D721Med (cell line): Measurements from ENCODE around the gene CACNA1G.
A peak's percentile ranks its signal among the peaks of the same experiment; 100 is the strongest.

Experiments used
- DNase-seq: peaks from one replicate; pipeline ENCODE4 v3.0.0; 2011; ENCODE audit warnings: low spot score; ENCODE audit not compliant: insufficient read length
- FAIRE-seq: peaks from 2 replicates; lab custom pipeline; 2011; peaks lifted over from hg19 to GRCh38; lab: Jason Lieb, UNC
- CTCF ChIP-seq: IDR thresholded peaks from 2 replicates; pipeline ENCODE4 v1.5.1; 2012; ENCODE audit warnings: mild to moderate bottlenecking, control low read depth; ENCODE audit not compliant: insufficient read depth; ENCODE audit errors: missing control alignments

CACNA1G gene

GRCh38 chr17:50517504-50518383, 42.8 kb upstream of the CACNA1G start:
- DNase-seq (peak; percentile 5), FAIRE-seq (no peak)
- TF ChIP-seq CTCF: no peak

DNA sequence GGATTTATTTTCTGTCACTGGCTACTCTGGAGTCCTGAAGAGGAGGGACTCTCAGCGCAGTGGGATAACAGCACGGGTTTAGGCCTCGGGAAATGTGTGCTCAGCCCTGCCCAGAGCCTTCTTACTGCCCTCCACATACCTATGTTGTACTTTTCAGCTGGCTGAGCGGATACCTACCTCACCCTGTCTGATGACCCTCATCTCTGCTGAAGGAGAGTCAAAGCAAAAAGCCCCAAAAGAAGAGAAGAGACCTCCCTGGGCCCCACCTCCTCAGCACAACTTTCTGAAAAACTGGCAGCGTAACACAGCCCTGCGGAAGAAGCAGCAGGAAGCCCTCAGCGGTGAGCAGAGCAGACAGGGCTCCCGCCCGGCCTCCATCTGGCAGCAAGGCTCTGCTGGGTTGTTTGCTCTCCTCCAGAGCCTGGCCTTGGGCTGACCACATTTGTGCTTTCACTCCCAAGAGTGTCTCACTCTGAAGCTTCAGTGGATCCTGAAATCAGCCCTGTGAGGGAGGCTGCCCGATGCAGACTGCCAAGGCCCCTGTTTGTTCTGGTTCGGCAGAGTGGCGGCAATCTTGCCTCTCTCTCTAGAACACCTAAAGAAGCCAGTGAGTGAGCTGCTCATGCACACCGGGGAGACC, 42.0 kb upstream of the CACNA1G start:
- TF ChIP-seq CTCF: no peak
- no peak for FAIRE-seq
- no peak for DNase-seq

DNA sequence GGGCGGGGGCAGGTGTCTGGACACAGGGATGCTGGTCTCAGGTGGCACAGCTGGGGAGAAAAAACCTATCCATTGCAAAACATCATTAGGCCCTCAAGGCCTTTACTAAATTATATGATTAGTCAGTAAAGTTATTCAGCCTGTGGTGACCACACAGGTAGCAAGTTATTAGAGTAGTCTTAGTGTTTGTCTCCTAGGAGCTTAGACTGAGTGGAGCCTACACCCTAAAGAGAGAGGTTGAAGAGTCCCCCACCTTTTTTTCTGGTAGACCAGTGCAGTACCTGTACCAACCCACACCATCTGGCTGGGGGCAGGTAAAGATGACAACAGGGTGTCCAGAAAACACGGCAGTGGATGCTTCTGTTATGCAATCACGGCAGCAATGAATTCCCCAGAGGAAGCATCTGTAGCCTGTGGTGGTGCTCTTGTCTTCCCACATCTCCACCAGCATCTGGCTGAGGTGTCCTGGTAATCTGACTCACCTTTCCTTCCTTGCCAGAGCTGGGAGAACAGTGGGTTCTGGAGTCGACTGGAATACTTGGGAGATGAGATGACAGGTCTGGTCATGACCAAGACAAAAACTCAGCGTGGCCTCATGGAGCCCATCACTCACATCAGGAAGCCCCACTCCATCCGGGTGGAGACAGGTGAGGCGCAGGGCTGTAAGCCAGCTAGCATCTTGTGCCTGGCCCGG, 41.2 kb upstream of the CACNA1G start:
- DNase-seq: no peak
- no peak for FAIRE-seq
- no peak for TF ChIP-seq CTCF

- no peak for FAIRE-seq
- TF ChIP-seq CTCF: no peak
Measured at GRCh38 chr17:50520483-50520882, 40.0 kb upstream of the CACNA1G start.

GRCh38 chr17:50521514-50521913, 39.0 kb upstream of the CACNA1G start:
- TF ChIP-seq CTCF: no peak
- no peak for DNase-seq
- FAIRE-seq: no peak

More at GRCh38 chr17:50520483-50520882, 40.0 kb upstream of the CACNA1G start:
- DNase-seq: no peak

- no peak for DNase-seq
- TF ChIP-seq CTCF: no peak
- FAIRE-seq: no peak
Measured at GRCh38 chr17:50522766-50523165, 37.7 kb upstream of the CACNA1G start.

GRCh38 chr17:50523208-50523607, 37.3 kb upstream of the CACNA1G start:
- FAIRE-seq (no peak), DNase-seq (no peak)
- TF ChIP-seq CTCF: no peak
